GM18861 (cell line): Measurements from ENCODE around the gene LEP.

Experiments
- ATAC-seq: cut with Tn5 transposase; IDR thresholded peaks from one replicate; pipeline ENCODE4 v1.9.1; 2021; ENCODE audit not compliant: unreplicated experiment

The LEP gene

GRCh38 chr7:128244861-128245260 is 3.8 kb downstream of the LEP start:
- ATAC-seq = no peak

DNA sequence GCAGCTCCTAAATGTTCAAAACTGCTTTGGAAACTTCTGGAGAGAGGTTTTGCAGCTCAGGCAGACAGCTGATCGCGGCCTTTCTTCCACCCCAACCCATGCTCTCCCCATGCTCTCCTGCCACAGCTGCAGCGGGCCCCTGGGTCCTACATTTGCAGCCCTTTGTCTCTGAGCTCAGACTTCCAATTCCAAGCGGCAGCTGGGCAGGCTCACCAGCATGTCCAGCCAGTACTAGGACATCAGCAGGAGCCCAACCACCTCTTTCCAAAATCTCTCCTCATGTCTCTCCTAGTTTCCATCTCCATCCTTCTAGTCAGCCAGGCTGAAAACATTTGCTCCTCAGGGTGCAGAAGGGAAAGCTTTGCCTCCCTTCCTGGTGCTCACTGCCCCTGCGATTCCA is 6.0 kb downstream of the LEP start:
- no peak for ATAC-seq

DNA sequence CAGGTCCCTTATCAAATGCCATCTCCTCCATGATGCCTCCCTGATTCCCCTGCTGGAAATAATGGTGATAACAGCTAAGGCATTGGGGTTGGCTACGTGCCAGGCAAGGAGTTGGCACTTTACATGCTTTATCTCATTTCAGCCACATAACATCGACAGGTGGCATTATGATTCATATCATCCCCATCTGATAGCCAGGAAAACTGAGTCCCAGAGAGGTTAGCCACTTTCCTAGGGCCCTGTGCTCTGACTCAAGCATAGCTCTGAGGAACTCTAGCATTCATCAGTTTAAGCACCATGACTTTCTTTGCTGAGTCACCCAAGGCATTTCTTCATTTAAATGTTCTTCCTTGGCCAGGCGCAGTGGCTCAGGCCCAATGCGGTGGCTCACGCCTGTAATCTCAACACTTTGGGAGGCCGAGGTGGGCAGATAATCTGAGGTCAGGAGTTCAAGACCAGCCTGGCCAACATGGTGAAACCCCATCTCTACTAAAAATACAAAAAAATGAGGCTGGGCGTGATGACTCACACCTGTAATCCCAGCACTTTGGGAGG is 6.6 kb downstream of the LEP start:
- ATAC-seq = no peak

- ATAC-seq = no peak
These were observed 10.3 kb downstream of the LEP start for GRCh38 chr7:128251337-128251736.

- ATAC-seq = no peak
These were observed 12.6 kb downstream of the LEP start for GRCh38 chr7:128253701-128254100.

DNA sequence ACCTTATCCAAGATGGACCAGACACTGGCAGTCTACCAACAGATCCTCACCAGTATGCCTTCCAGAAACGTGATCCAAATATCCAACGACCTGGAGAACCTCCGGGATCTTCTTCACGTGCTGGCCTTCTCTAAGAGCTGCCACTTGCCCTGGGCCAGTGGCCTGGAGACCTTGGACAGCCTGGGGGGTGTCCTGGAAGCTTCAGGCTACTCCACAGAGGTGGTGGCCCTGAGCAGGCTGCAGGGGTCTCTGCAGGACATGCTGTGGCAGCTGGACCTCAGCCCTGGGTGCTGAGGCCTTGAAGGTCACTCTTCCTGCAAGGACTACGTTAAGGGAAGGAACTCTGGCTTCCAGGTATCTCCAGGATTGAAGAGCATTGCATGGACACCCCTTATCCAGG is 13.4 kb downstream of the LEP start:
- ATAC-seq = no peak

- ATAC-seq = no peak
These were observed 14.2 kb downstream of the LEP start for GRCh38 chr7:128255271-128255670.

- ATAC-seq = no peak
These were observed 16.4 kb downstream of the LEP start for GRCh38 chr7:128257458-128257857.

DNA sequence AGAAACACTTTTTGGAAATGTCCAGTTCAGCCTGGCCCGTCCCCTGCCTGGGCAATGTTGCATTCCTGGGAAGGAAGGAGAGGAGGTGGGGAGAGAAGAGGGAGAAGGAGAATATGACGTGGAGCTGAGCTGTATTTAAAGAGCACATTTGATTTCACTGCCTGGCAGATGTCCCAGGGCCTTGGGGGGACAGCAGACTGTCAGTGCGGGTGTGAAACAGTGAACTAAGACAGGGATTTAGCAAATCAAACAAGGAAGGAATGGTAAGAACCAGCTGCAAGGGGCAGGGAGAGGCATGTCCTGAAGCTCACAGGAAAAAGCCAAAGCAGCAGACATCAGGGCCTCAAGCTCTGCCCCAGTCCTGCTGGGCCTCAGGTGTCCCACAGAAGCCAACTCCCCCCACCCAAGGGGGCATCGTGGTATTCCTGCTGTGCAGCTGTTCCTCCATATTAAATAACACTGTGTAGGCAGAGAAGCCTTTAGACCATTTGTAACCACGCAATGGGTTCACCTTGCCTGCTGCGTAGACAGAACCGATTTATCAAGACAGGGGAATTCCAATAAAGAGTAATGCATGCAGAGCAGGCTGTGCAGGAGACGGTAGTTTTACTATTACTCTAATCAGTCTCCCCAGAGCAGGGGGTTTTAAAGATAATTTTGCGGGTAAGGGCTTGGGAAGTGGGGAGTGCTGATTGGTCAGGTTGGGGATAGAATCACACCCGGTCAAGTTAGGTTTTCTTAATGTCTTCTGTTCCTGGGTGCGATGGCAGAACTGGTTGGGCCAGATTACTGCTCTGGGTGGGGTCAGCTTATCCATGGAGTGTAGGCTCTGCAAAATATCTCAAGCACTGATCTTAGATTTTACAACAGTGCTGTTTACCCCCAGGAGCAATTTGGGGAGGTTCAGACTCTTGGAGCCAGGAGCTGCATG is 18.3 kb downstream of the LEP start:
- no peak for ATAC-seq

GRCh38 chr7:128260069-128260795 is 19.2 kb downstream of the LEP start:
- ATAC-seq = no peak

- ATAC-seq = no peak
These were observed 21.4 kb downstream of the LEP start for GRCh38 chr7:128262273-128263028.

DNA sequence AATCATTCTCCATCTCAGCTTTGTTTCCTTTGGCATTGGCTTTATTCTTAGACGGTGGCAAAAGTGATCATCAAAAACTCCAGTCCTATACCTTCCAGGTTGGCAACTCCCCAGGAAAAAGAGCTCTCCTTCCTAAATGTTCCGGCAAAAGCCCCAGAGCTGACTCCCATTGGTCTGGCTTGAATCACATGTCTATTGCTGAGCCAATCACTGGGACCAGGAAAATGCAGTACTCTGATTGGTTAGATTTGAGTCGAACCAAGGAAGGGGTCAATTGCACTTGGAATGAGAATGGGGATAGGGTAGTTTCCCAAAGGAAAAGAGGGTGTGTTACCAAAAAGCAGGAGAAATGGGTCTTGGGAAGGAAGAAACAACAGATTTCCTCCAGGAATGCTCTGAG is 22.3 kb downstream of the LEP start:
- no peak for ATAC-seq

GRCh38 chr7:128264477-128264876 is 23.4 kb downstream of the LEP start:
- ATAC-seq = no peak

DNA sequence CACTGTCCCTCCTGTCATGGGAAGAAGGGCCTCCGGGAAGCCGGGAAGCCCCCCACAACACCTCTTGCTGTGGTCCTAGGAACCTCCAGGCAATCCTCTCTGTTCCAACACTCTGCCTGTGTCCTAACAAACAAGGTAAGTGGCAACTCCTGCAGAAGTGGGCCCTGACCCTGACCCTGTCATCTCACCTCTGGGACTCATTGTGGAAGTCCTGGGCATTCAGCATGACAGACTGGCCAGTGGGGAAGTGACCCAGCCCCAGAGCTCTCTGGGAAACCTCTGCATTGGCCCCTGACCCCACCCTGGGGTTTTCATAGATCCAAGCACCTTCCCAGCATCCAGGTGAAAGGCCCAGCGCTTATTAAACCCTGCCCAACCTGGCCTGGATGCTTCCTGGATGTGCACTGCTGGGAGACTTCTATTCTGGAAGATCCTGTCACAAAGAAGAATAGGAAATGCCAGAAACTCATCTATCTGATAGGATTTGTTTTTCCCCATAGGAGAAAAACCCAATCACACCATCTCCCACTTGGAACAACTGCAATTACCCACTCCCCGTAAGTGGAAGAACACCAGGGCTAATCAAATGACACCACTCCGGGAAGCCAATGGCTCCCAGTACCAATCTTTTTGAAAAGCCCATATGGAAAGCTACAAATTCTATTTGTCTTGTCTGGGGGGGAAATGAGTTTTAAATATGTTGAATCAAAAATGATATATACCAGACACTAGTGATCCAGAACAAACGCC is 24.3 kb downstream of the LEP start:
- no peak for ATAC-seq

DNA sequence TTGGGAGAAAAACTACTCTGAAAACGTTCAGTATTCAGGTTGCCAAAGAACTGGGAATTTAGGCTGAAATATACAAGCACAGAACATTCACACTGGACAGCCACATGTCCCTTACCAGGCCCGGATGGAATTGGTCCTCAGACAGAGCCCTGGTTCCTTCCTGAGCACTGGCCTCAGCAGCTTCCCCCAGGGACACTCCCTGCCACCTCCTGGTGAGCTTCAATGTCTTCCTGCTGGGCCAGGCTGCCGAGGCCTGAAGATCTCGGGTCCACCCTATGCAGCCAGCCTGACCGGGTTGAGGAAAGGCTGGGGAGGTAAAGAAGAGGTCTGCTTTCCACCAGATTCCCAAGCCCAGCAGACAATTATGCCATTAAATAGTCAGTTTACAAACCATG is 24.8 kb downstream of the LEP start:
- no peak for ATAC-seq

GRCh38 chr7:128266529-128266882 is 25.4 kb downstream of the LEP start:
- no peak for ATAC-seq

GRCh38 chr7:128266883-128267594 is 26.0 kb downstream of the LEP start:
- no peak for ATAC-seq

GRCh38 chr7:128267595-128267924 is 26.5 kb downstream of the LEP start:
- ATAC-seq = no peak

- no peak for ATAC-seq
These were observed 27.2 kb downstream of the LEP start for GRCh38 chr7:128268233-128268632.

- no peak for ATAC-seq
These were observed 29.8 kb downstream of the LEP start for GRCh38 chr7:128270826-128271272.
